Small intestine (tissue), 7 donors: ENCODE measurements around the gene PALMD. TPM values are rescaled to one million over a fixed set of nuclear protein-coding genes. Genes with fewer than 3 reads are reported as not detected.

ENCODE experiments used
- DNase-seq, 2 donors: peaks; one replicate each; pipeline versions ENCODE4 v3.0.0 to v3.0.0-alpha.2; 2013
- FAIRE-seq: peaks from 2 replicates; lab custom pipeline; 2012; peaks lifted over from hg19 to GRCh38; lab: Jason Lieb, UNC
- H3K27ac ChIP-seq, 3 donors: one replicate each; pipeline ENCODE4 v1.5.1; 2013; ENCODE audit warnings: low read length in 2 of 3, mild to moderate bottlenecking in 2 of 3, control low read depth in 1 of 3, inconsistent platforms in 1 of 3, low read depth in 1 of 3, moderate library complexity in 1 of 3
- H3K27me3 ChIP-seq, 3 donors: one replicate each; pipeline ENCODE4 v1.6.1; 2013; ENCODE audit warnings: low read length in 3 of 3, inconsistent platforms in 1 of 3; ENCODE audit not compliant: control insufficient read depth in 3 of 3, insufficient read depth in 3 of 3
- H3K36me3 ChIP-seq, 3 donors: one replicate each; pipeline ENCODE4 v1.6.1; 2013; ENCODE audit warnings: low read length in 3 of 3, inconsistent platforms in 1 of 3, low read depth in 1 of 3, mild to moderate bottlenecking in 1 of 3, moderate library complexity in 1 of 3; ENCODE audit not compliant: control insufficient read depth in 3 of 3, insufficient read depth in 2 of 3
- H3K4me1 ChIP-seq, 3 donors: one replicate each; pipeline ENCODE4 v1.6.1; 2013; ENCODE audit warnings: low read length in 2 of 3, inconsistent platforms in 1 of 3, low read depth in 1 of 3, mild to moderate bottlenecking in 1 of 3, moderate library complexity in 1 of 3; ENCODE audit not compliant: control insufficient read depth in 3 of 3, insufficient read depth in 2 of 3
- H3K4me3 ChIP-seq, 3 donors: one replicate each; pipeline ENCODE4 v1.5.1; 2013; ENCODE audit warnings: low read length in 3 of 3, control low read depth in 1 of 3, inconsistent platforms in 1 of 3, low read depth in 1 of 3, mild to moderate bottlenecking in 1 of 3, moderate library complexity in 1 of 3
- H3K9me3 ChIP-seq, 2 donors: one replicate each; pipeline ENCODE4 v1.6.1; 2013; ENCODE audit warnings: low read depth in 1 of 2, low read length in 1 of 2; ENCODE audit not compliant: control insufficient read depth in 2 of 2, insufficient read depth in 1 of 2
- WGBS, 3 donors: extraction: QIAGEN DNeasy Blood & Tissue Kit; methylation state at CpG; one replicate each; pipeline ENCODE4 v1.1.7; 2013; 5-methylcytosine and 5-hydroxymethylcytosine counted together
- polyA plus RNA-seq, 4 donors: library from polyadenylated mRNA; stranded (reverse) in 3 of 4; unstranded in 1 of 4; fragments of 200-250 nt in 3 of 4; fragments of 120-200 nt in 1 of 4; gene quantifications; one replicate each; pipeline versions ENCODE4 v1.2.1 to v1.2.3, GENCODE V29; 2013
- donor health status: healthy with polysubstance abuse.
- donor health status: control.
- donor health status: control.
- donor health status: Bipolar disorder and iron deficiency.
- donor health status: healthy.

Gene PALMD
- polyA plus RNA-seq, 4 donors: 0.67 to 14.5 (median 1.7) TPM

DNA sequence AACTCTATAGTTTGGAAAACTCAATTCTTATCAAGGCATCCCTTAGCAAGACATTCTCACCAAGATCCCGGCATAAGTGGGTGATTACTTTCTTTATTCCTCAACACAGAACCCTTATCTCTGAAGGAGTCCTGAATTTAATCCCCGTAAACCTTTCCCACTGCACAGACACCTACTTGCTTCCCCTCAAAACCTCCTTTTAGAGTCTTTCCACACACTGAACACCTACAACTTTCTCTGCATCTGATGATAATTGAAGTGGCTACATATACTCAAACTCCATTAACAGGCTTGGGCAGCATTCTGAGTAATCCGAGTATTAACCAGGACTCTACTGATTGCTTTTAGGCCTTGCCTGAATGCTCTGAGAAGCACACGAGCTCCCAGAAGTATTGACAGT is 23.5 kb downstream of the PALMD start:
- FAIRE-seq (no peak), DNase-seq (no peak)
- no peaks in the 10 kb centered on the region for H3K4me1 ChIP-seq
- H3K27me3 ChIP-seq: no peaks in the 10 kb centered on the region
- no peak overlapping the region for H3K4me3 ChIP-seq
- no peaks in the 10 kb centered on the region for H3K9me3 ChIP-seq
- no peaks in the 10 kb centered on the region for H3K36me3 ChIP-seq
- H3K27ac ChIP-seq: no peak overlapping the region
- 70 to 74% (median 71%) methylated on average over 4 of the region's 4 CpGs for WGBS, 3 donors

DNA sequence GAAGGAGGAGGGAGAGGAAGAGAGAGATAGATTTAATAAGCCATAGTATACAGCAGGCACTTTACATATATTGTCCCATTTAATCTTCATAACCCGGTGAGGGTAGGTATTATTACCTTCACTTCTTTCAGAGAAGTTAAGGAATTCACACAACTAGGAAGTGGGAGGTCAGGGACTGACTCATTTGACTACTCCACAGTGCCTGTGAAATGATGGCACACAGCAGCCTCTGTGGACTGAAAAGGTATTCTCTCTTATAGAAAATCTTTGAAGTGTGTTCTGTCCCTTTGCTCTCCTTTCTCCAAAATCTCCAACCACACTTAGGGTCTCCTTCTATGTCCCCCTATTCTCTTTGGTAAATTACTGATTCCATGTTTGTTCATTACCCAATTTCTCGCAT is 23.9 kb downstream of the PALMD start:
- H3K27me3 ChIP-seq: no peaks in the 10 kb centered on the region
- DNase-seq (no peak), FAIRE-seq (no peak)
- no peaks in the 10 kb centered on the region for H3K4me1 ChIP-seq
- H3K9me3 ChIP-seq: no peaks in the 10 kb centered on the region
- no peak overlapping the region for H3K4me3 ChIP-seq
- no peak overlapping the region for H3K27ac ChIP-seq
- WGBS, 3 donors: 76 to 96% (median 90%) methylated on average over 2 of the region's 2 CpGs
- no peaks in the 10 kb centered on the region for H3K36me3 ChIP-seq

- Histone ChIP-seq H3K9me3 (no peaks in the 10 kb centered on the region), H3K36me3 (no peaks in the 10 kb centered on the region), H3K4me1 (no peaks in the 10 kb centered on the region), H3K27me3 (no peaks in the 10 kb centered on the region), H3K4me3 (no peak overlapping the region), H3K27ac (no peak overlapping the region)
- no peak for DNase-seq
- WGBS, 3 donors: 39 to 54% (median 45%) methylated on average over 1 of the region's 1 CpG
- no peak for FAIRE-seq
Measured at GRCh38 chr1:99670583-99670982, 24.7 kb downstream of the PALMD start.

DNA sequence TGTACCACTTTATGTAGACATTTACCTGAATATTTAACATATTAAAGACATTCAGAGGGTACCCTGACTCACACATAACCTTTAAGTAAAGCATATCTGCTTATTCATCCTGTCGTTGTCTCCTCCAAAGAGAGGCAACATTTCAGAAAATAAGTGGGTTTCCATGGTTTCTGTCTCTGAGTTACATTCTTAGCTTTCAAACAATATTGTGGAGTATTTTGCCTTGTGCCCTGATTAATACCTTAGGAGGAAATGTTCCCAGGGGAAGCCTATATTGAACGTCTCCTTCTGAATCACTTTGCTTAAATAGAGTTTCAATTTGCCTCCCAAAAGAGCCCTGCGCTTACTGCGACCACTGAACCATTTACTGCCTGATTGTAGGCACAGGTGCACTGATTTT is 26.1 kb downstream of the PALMD start:
- H3K27me3 ChIP-seq: no peaks in the 10 kb centered on the region
- DNase-seq (no peak), FAIRE-seq (no peak)
- 71 to 78% (median 72%) methylated on average over 4 of the region's 4 CpGs for WGBS, 3 donors
- no peak overlapping the region for H3K4me3 ChIP-seq
- no peaks in the 10 kb centered on the region for H3K36me3 ChIP-seq
- H3K9me3 ChIP-seq: no peaks in the 10 kb centered on the region
- H3K27ac ChIP-seq: no peak overlapping the region
- H3K4me1 ChIP-seq: no peaks in the 10 kb centered on the region

- FAIRE-seq: no peak
- no peaks in the 10 kb centered on the region for H3K4me1 ChIP-seq
- WGBS, 3 donors: 56 to 69% (median 61%) methylated on average over 6 of the region's 6 CpGs
- DNase-seq: no peak
- no peak overlapping the region for H3K27ac ChIP-seq
- no peaks in the 10 kb centered on the region for H3K27me3 ChIP-seq
- no peaks in the 10 kb centered on the region for H3K9me3 ChIP-seq
- H3K4me3 ChIP-seq: no peak overlapping the region
- no peaks in the 10 kb centered on the region for H3K36me3 ChIP-seq
Measured at GRCh38 chr1:99672530-99673213, 26.8 kb downstream of the PALMD start.

GRCh38 chr1:99673315-99673714 is 27.4 kb downstream of the PALMD start:
- WGBS, 3 donors: 64 to 81% (median 80%) methylated on average over 5 of the region's 5 CpGs
- no peaks in the 10 kb centered on the region for H3K4me1 ChIP-seq
- no peaks in the 10 kb centered on the region for H3K36me3 ChIP-seq
- no peak overlapping the region for H3K27ac ChIP-seq
- DNase-seq (no peak), FAIRE-seq (no peak)
- H3K27me3 ChIP-seq: no peaks in the 10 kb centered on the region
- no peaks in the 10 kb centered on the region for H3K9me3 ChIP-seq
- no peak overlapping the region for H3K4me3 ChIP-seq

- H3K4me1 ChIP-seq: no peaks in the 10 kb centered on the region
- no peak overlapping the region for H3K4me3 ChIP-seq
- H3K9me3 ChIP-seq: no peaks in the 10 kb centered on the region
- DNase-seq: no peak
- FAIRE-seq: no peak
- 63 to 69% (median 65%) methylated on average over 6 of the region's 6 CpGs for WGBS, 3 donors
- no peaks in the 10 kb centered on the region for H3K36me3 ChIP-seq
- H3K27ac ChIP-seq: no peak overlapping the region
- H3K27me3 ChIP-seq: no peaks in the 10 kb centered on the region
Measured at GRCh38 chr1:99674115-99675064, 28.5 kb downstream of the PALMD start.

- Histone ChIP-seq H3K27me3 (no peaks in the 10 kb centered on the region), H3K36me3 (no peaks in the 10 kb centered on the region), H3K9me3 (no peaks in the 10 kb centered on the region), H3K27ac (no peak overlapping the region), H3K4me3 (no peak overlapping the region), H3K4me1 (no peaks in the 10 kb centered on the region)
- DNase-seq: no peak
- no peak for FAIRE-seq
Measured at GRCh38 chr1:99675292-99675691, 29.4 kb downstream of the PALMD start.
